CD4-positive, alpha-beta T cell (primary cell): Measurements from ENCODE around the gene DRAM1. TPM values are rescaled to one million over a fixed set of nuclear protein-coding genes. Genes with fewer than 3 reads are reported as not detected.

Source experiments
- ATAC-seq: fragments of 200-7000 bp; cut with Tn5 transposase; one replicate; pipeline ENCODE4 v1.10.0; 2022; ENCODE audit warnings: mild to moderate bottlenecking; ENCODE audit not compliant: poor library complexity
- CTCF ChIA-PET: fragments of 350-600 bp; sonication (Branson Sonifier 250); formaldehyde crosslinking; loops from one replicate; lab custom pipeline; 2021; ENCODE audit warnings: antibody characterized with exemption, inconsistent platforms; lab: Charles Lee
- POLR2A ChIA-PET: fragments of 350-600 bp; sonication (Branson Sonifier 250); formaldehyde crosslinking; loops from one replicate; lab custom pipeline; 2021; ENCODE audit warnings: antibody characterized with exemption, inconsistent platforms; lab: Charles Lee
- DNase-seq, 14 experiments: peaks; one replicate each; pipeline ENCODE4 v3.0.0-alpha.2; 2013 to 2020; ENCODE audit warnings: mixed read lengths in 2 of 14
- H3K27ac ChIP-seq, 2 donors: one replicate each; pipeline versions ENCODE4 v1.5.1 to v1.7.0; 2013; ENCODE audit warnings: low read length in 2 of 2, low read depth in 1 of 2, mild to moderate bottlenecking in 1 of 2
- H3K27me3 ChIP-seq, 2 experiments: 1 replicate in 1 of 2; 2 replicates in 1 of 2; pipeline versions ENCODE4 v1.6.1 to v1.7.0; 2013; ENCODE audit warnings: low read length in 2 of 2, control low read depth in 1 of 2, mild to moderate bottlenecking in 1 of 2, moderate library complexity in 1 of 2; ENCODE audit not compliant: insufficient read depth in 2 of 2, control insufficient read depth in 1 of 2
- H3K36me3 ChIP-seq: one replicate; pipeline ENCODE4 v1.6.1; 2013; ENCODE audit warnings: low read length, control low read depth; ENCODE audit not compliant: insufficient read depth
- H3K4me1 ChIP-seq: one replicate; pipeline ENCODE4 v1.6.1; 2013; ENCODE audit warnings: low read length, control low read depth; ENCODE audit not compliant: insufficient read depth
- H3K4me3 ChIP-seq: one replicate; pipeline ENCODE4 v1.5.1; 2013; ENCODE audit warnings: mild to moderate bottlenecking, low read length, moderate library complexity
- H3K9me3 ChIP-seq, 2 experiments: 1 replicate in 1 of 2; 2 replicates in 1 of 2; pipeline versions ENCODE4 v1.6.1 to v1.7.0; 2013; ENCODE audit warnings: low read length in 2 of 2, mild to moderate bottlenecking in 2 of 2, control low read depth in 1 of 2, moderate library complexity in 1 of 2; ENCODE audit not compliant: control insufficient read depth in 1 of 2, insufficient read depth in 1 of 2
- H3K27ac Mint-ChIP-seq: one replicate; pipeline ENCODE4 v1.8.0; 2020; ENCODE audit warnings: mixed read lengths
- H3K27me3 Mint-ChIP-seq: one replicate; pipeline ENCODE4 v1.8.0; 2021; ENCODE audit warnings: mixed read lengths
- H3K36me3 Mint-ChIP-seq: one replicate; pipeline ENCODE4 v1.8.0; 2021; ENCODE audit warnings: low read depth, mixed read lengths
- H3K4me1 Mint-ChIP-seq: one replicate; pipeline ENCODE4 v1.8.0; 2021; ENCODE audit warnings: low read depth, mixed read lengths
- H3K4me3 Mint-ChIP-seq: one replicate; pipeline ENCODE4 v1.8.0; 2020; ENCODE audit warnings: mild to moderate bottlenecking, mixed read lengths
- H3K9me3 Mint-ChIP-seq: one replicate; pipeline ENCODE4 v1.8.0; 2020; ENCODE audit warnings: mixed read lengths
- CTCF ChIP-seq: fragments of 200-600 bp; IDR thresholded peaks from one replicate; pipeline ENCODE4 v1.8.0; 2022; ENCODE audit warnings: antibody characterized with exemption, mild to moderate bottlenecking
- intact Hi-C, 2 experiments: fragments of 100-400 bp; cut with DNase I in 1 of 2; cut with micrococcal nuclease in 1 of 2; formaldehyde crosslinking; loops; one replicate each; pipeline versions ENCODE4 v1.15.1 to v1.9.0; 2023 to 2025; cut with DNase I, micrococcal nuclease
- total RNA-seq, 174 experiments: library from RNA in 2 of 174; stranded (reverse) in 2 of 174; gene quantifications; one replicate each; pipeline ENCODE4 v1.2.3 and lab custom pipeline; 2021 to 2026

DRAM1 gene
- total RNA-seq, 2 experiments from 2014 or later = 1.3 to 1.6 TPM

GRCh38 chr12:101925935-101926334 is 48.6 kb downstream of the DRAM1 start:
- ATAC-seq (no peak), DNase-seq (no peak)
- Histone ChIP-seq H3K9me3 (no peaks in the 10 kb centered on the region), H3K27ac (no peak overlapping the region), H3K4me1 (no peaks in the 10 kb centered on the region), H3K36me3 (no peaks in the 10 kb centered on the region), H3K27me3 (no peaks in the 10 kb centered on the region), H3K4me3 (no peak overlapping the region)
- CTCF ChIA-PET = interaction anchor here (0.7 kb wide), 1 partner anchor 642 kb away, joined by 6 read pairs; no protein-coding TSS in a partner anchor
- Mint-ChIP-seq H3K4me3 (no peak overlapping the region), H3K27me3 (peaks cover 10% of the 10 kb centered on the region), H3K27ac (no peak overlapping the region), H3K9me3 (no peaks in the 10 kb centered on the region), H3K4me1 (no peaks in the 10 kb centered on the region), H3K36me3 (no peaks in the 10 kb centered on the region)
- intact Hi-C loops = no loop called here
- TF ChIP-seq CTCF = no peak
- POLR2A ChIA-PET = no interaction called here

GRCh38 chr12:101927036-101927435 is 49.7 kb downstream of the DRAM1 start:
- Histone ChIP-seq H3K27ac (no peak overlapping the region), H3K27me3 (no peaks in the 10 kb centered on the region), H3K4me1 (no peaks in the 10 kb centered on the region), H3K9me3 (no peaks in the 10 kb centered on the region), H3K36me3 (no peaks in the 10 kb centered on the region), H3K4me3 (no peak overlapping the region)
- ChIA-PET CTCF (no interaction called here), POLR2A (no interaction called here)
- Mint-ChIP-seq H3K36me3 (no peaks in the 10 kb centered on the region), H3K4me1 (no peaks in the 10 kb centered on the region), H3K27me3 (peaks cover 10% of the 10 kb centered on the region), H3K9me3 (no peaks in the 10 kb centered on the region), H3K4me3 (no peak overlapping the region), H3K27ac (no peak overlapping the region)
- TF ChIP-seq CTCF = no peak
- intact Hi-C loops = no loop called here
- DNase-seq = peak in 1 of 14 experiments; percentile 13
- ATAC-seq = no peak

- Histone ChIP-seq H3K9me3 (no peaks in the 10 kb centered on the region), H3K27ac (no peak overlapping the region), H3K4me1 (no peaks in the 10 kb centered on the region), H3K4me3 (no peak overlapping the region), H3K27me3 (no peaks in the 10 kb centered on the region), H3K36me3 (no peaks in the 10 kb centered on the region)
- no peaks in the 10 kb centered on the region for H3K9me3 Mint-ChIP-seq
- intact Hi-C loops = no loop called here
- no peak for TF ChIP-seq CTCF
- H3K4me3 Mint-ChIP-seq = no peak overlapping the region
- POLR2A ChIA-PET = no interaction called here
- CTCF ChIA-PET = no interaction called here
- H3K27me3 Mint-ChIP-seq = peaks cover 10% of the 10 kb centered on the region
- no peaks in the 10 kb centered on the region for H3K4me1 Mint-ChIP-seq
- H3K36me3 Mint-ChIP-seq = no peaks in the 10 kb centered on the region
- no peak for DNase-seq
- no peak for ATAC-seq
- H3K27ac Mint-ChIP-seq = no peak overlapping the region
These were observed 50.6 kb downstream of the DRAM1 start for GRCh38 chr12:101927999-101928398.
